Pancreas (tissue), 10 donors: ENCODE results near the gene RBM20. TPM values are rescaled to one million over a fixed set of nuclear protein-coding genes. Genes with fewer than 3 reads are reported as not detected.
A peak's percentile ranks its signal among the peaks of the same experiment; 100 is the strongest.

Experiments
- ATAC-seq, 4 donors: fragments of 200-7000 bp; cut with Tn5 transposase; one replicate each; pipeline versions ENCODE4 v1.8.0 to v1.9.1; 2020; ENCODE audit warnings: mild to moderate bottlenecking in 4 of 4, moderate library complexity in 4 of 4
- DNase-seq, 6 donors: peaks; one replicate each; pipeline ENCODE4 v3.0.0-alpha.2; 2020
- FAIRE-seq: peaks from 2 replicates; lab custom pipeline; 2012; peaks lifted over from hg19 to GRCh38; lab: Jason Lieb, UNC
- H3K27ac ChIP-seq, 4 donors: fragments of 200-600 bp; sonication (generic); 1 replicate in 3 of 4; 2 replicates in 1 of 4; pipeline versions ENCODE4 v1.5.0 to v1.8.0; 2020
- H3K27me3 ChIP-seq, 4 donors: fragments of 200-600 bp; one replicate each; pipeline ENCODE4 v1.8.0; 2021
- H3K36me3 ChIP-seq, 3 donors: fragments of 200-600 bp; sonication (generic) in 1 of 3; one replicate each; pipeline versions ENCODE4 v1.5.0 to v1.8.0; 2020 to 2021
- H3K4me1 ChIP-seq, 3 donors: fragments of 200-600 bp; one replicate each; pipeline ENCODE4 v1.8.0; 2021
- H3K4me3 ChIP-seq, 4 donors: fragments of 200-600 bp; sonication (generic) in 2 of 4; one replicate each; pipeline versions ENCODE4 v1.5.0 to v1.8.0; 2020 to 2021
- H3K9me3 ChIP-seq, 4 donors: fragments of 200-600 bp; one replicate each; pipeline ENCODE4 v1.8.0; 2021
- CTCF ChIP-seq, 4 donors: fragments of 200-600 bp; sonication (generic) in 3 of 4; IDR thresholded peaks; one replicate each; pipeline versions ENCODE4 v1.5.0 to v1.8.0; 2021; ENCODE audit warnings: antibody characterized with exemption in 4 of 4
- WGBS, 2 donors: extraction: QIAGEN DNeasy Blood & Tissue Kit; methylation state at CpG; one replicate each; pipeline ENCODE4 v1.1.7; 2013; 5-methylcytosine and 5-hydroxymethylcytosine counted together
- intact Hi-C, 3 donors: fragments of 100-400 bp; cut with DNase I; formaldehyde crosslinking; loops; one replicate each; pipeline versions ENCODE4 v1.11.1 to v1.14.2; 2022
- polyA plus RNA-seq, 2 donors: library from polyadenylated mRNA; stranded (reverse); fragments of 200-250 nt; gene quantifications; one replicate each; pipeline ENCODE4 v1.2.3, GENCODE V29; 2013
- total RNA-seq, 6 donors: library from RNA; stranded (reverse); fragmentation: NEBNext Ultra II Directional in 4 of 6; extraction: Animal tissue kit (Norgen Biotek cat#: 25700) in 4 of 6; gene quantifications; one replicate each; pipeline versions ENCODE4 v1.2.1 to v1.2.4, GENCODE V29; 2021 to 2023
- donor health status: healthy with polysubstance abuse.
- donor health status: DM: no; HTN: no; CAD: no; lungs with moderate emphysema.
- donor health status: DM: no; HTN: no; CAD: no.
- donor health status: control.
- donor health status: control.
- donor health status: Bipolar disorder and iron deficiency.
- donor health status: DM: yes; HTN: yes; CAD: no.
- donor health status: DM: no; HTN: no; CAD: no.
- donor health status: DM: no; HTN: no; CAD: no.
- donor health status: DM: yes; HTN: yes; CAD: no.

The RBM20 gene
- total and polyA plus RNA-seq, 8 donors = 0.79 to 23.6 (median 3.7) TPM

DNA sequence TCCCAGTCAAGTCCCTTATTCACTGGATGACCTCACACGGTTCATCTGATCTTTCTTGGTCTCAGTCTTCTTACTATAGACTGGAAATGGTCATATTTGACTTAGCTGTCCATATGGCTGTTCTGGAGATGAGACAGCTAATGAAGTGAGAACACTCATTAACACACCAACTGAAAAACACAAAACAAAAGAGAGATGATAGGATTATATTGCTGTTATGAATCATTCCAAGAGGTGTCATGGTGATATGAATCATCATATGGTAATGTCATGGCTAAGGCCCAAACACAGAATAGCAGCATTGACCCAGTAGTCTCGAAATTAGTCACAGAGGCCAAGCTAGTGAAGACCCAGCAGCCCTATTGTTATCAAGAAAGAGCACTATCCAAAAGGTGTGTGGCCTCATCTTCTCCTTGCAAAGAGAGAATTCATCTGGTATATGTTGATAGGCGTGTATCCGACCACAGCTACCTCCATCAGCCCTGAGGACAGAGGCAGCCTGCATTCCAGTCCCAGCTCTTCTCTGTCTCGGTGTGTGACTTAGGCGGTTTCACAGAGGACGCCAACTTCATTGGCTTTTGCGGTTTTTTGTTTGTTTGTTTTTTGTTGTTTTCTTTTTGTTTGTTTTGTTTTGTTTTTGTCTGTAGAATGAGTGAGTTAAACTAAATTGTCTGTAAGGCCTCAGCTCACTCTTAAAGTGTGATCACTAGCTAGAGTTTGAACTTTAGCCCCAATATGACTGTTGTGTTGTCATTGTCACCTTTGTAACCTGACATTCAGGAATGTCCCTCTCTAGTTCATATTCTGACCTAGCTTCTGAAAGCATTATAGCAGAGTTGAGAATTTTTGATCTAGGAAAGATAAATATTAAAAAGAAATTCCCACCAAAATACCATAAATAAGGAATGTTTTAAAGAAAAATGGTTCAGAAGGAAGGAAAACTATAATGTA is 130.2 kb downstream of the RBM20 start:
- Histone ChIP-seq H3K36me3 (no peaks in the 10 kb centered on the region), H3K9me3 (no peaks in the 10 kb centered on the region), H3K27me3 (no peaks in the 10 kb centered on the region), H3K4me1 (no peaks in the 10 kb centered on the region), H3K4me3 (no peak overlapping the region), H3K27ac (no peak overlapping the region)
- ATAC-seq = peak in 2 of 4 donors; percentile 33 to 78
- no peak for FAIRE-seq
- 94 to 97% methylated on average over 8 of the region's 8 CpGs for WGBS, 2 donors
- intact Hi-C loops = no loop called here
- no peak for TF ChIP-seq CTCF (IDR thresholded peaks at IDR 0.05)
- no peak for DNase-seq

GRCh38 chr10:110775020-110775375 is 130.9 kb downstream of the RBM20 start:
- no peak for TF ChIP-seq CTCF (IDR thresholded peaks at IDR 0.05)
- Histone ChIP-seq H3K4me3 (no peak overlapping the region), H3K27ac (no peak overlapping the region), H3K36me3 (no peaks in the 10 kb centered on the region), H3K27me3 (no peaks in the 10 kb centered on the region), H3K9me3 (no peaks in the 10 kb centered on the region), H3K4me1 (no peaks in the 10 kb centered on the region)
- intact Hi-C loops = no loop called here
- WGBS, 2 donors = 85 to 86% methylated on average over 4 of the region's 4 CpGs
- ATAC-seq = peak in 1 of 4 donors; percentile 36
- FAIRE-seq = no peak
- DNase-seq = no peak

DNA sequence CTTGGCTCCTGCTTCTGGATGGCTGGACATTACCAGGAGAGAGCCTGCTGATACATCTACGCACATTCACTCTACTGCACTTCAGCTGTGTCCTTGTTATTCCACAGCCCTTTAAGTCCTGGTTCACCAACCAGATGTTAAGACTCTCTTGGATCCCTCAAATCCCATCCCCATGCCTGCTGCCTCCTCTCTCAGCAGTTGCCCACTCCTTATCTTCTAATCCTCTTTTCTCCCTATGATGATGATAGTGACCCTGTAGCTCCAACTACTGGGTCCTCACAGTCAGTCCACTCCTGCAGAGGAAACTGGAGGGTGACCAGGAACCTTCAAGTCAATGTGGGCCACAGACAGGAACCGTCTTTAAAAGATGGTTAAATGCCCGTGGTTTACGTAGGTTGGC is 131.3 kb downstream of the RBM20 start:
- no peak for TF ChIP-seq CTCF (IDR thresholded peaks at IDR 0.05)
- Histone ChIP-seq H3K9me3 (no peaks in the 10 kb centered on the region), H3K4me3 (no peak overlapping the region), H3K36me3 (no peaks in the 10 kb centered on the region), H3K27me3 (no peaks in the 10 kb centered on the region), H3K27ac (no peak overlapping the region), H3K4me1 (no peaks in the 10 kb centered on the region)
- ATAC-seq (no peak), FAIRE-seq (no peak), DNase-seq (no peak)
- intact Hi-C loops = no loop called here
- 97 to 98% methylated on average over 4 of the region's 4 CpGs for WGBS, 2 donors

- no peak for ATAC-seq
- 95 to 98% methylated on average over 3 of the region's 3 CpGs for WGBS, 2 donors
Measured at GRCh38 chr10:110777017-110777416, 132.9 kb downstream of the RBM20 start.

More at GRCh38 chr10:110777017-110777416, 132.9 kb downstream of the RBM20 start:
- H3K27ac ChIP-seq = no peak overlapping the region
- intact Hi-C loops = no loop called here
- no peak for TF ChIP-seq CTCF (IDR thresholded peaks at IDR 0.05)
- no peak overlapping the region for H3K4me3 ChIP-seq
- H3K9me3 ChIP-seq = no peaks in the 10 kb centered on the region
- no peak for FAIRE-seq
- no peak for DNase-seq
- H3K27me3 ChIP-seq = no peaks in the 10 kb centered on the region
- no peaks in the 10 kb centered on the region for H3K36me3 ChIP-seq
- no peaks in the 10 kb centered on the region for H3K4me1 ChIP-seq
